ENCODE data around the gene PSMD13.

PSMD13 gene

GRCh38 chr11:294780-295179 lies 58.0 kb downstream of the PSMD13 start:
- H3K9me3 ChIP-seq (ENCODE audit: low read length) = no peaks in the 10 kb centered on the region
- H3F3A ChIP-seq (ENCODE audit: insufficient read depth, low read length) = no peaks in the 10 kb centered on the region
- no peak overlapping the region for H2AFZ ChIP-seq (ENCODE audit: low read length)
- peaks cover 15% of the 10 kb centered on the region for H3K36me3 ChIP-seq (ENCODE audit: insufficient read depth, low read length)
- H4K20me1 ChIP-seq (ENCODE audit: insufficient read depth, low read length) = no peaks in the 10 kb centered on the region
- H3K27ac ChIP-seq (ENCODE audit: low read depth, low read length, poor library complexity, severe bottlenecking) = no peak overlapping the region
- no peak for TF ChIP-seq CTCF (IDR thresholded peaks at IDR 0.05; ENCODE audit: low read length)
- no peak for TF ChIP-seq EZH2 (IDR thresholded peaks at IDR 0.05; ENCODE audit: borderline replicate concordance, low read length)
- H3K4me1 ChIP-seq (ENCODE audit: insufficient read depth, low read length, severe bottlenecking) = peaks cover 12% of the 10 kb centered on the region
- no peaks in the 10 kb centered on the region for H3K79me2 ChIP-seq (ENCODE audit: insufficient read depth, low read length)
- H3K9ac ChIP-seq (ENCODE audit: low read length) = no peak overlapping the region
- H3K27me3 ChIP-seq (ENCODE audit: insufficient read depth, low read length) = 0 out of 2 replicates have a peak, but pooled peaks cover 5% of the 10 kb centered on the region
- H3K4me2 ChIP-seq (ENCODE audit: low read length) = no peak overlapping the region
- H3K4me3 ChIP-seq (ENCODE audit: low read depth, low read length, poor library complexity, severe bottlenecking) = no peak overlapping the region
- no peaks in the 10 kb centered on the region for H3K9me2 ChIP-seq (ENCODE audit: low read depth, low read length)

- Histone ChIP-seq H3K36me3 (ENCODE audit: insufficient read depth, low read length) (peaks cover 15% of the 10 kb centered on the region), H2AFZ (ENCODE audit: low read length) (no peak overlapping the region)
Measured at GRCh38 chr11:295351-296170, 58.8 kb downstream of the PSMD13 start.

More at GRCh38 chr11:295351-296170, 58.8 kb downstream of the PSMD13 start:
- H3F3A ChIP-seq (ENCODE audit: insufficient read depth, low read length) = no peaks in the 10 kb centered on the region
- H3K79me2 ChIP-seq (ENCODE audit: insufficient read depth, low read length) = no peaks in the 10 kb centered on the region
- no peaks in the 10 kb centered on the region for H4K20me1 ChIP-seq (ENCODE audit: insufficient read depth, low read length)
- no peak overlapping the region for H3K4me3 ChIP-seq (ENCODE audit: low read depth, low read length, poor library complexity, severe bottlenecking)
- H3K27me3 ChIP-seq (ENCODE audit: insufficient read depth, low read length) = peaks cover 8% of the 10 kb centered on the region; the same call in 1 of the 2 replicates
- H3K27ac ChIP-seq (ENCODE audit: low read depth, low read length, poor library complexity, severe bottlenecking) = no peak overlapping the region
- TF ChIP-seq EZH2 (IDR thresholded peaks at IDR 0.05; ENCODE audit: borderline replicate concordance, low read length) = no peak
- TF ChIP-seq CTCF (IDR thresholded peaks at IDR 0.05; ENCODE audit: low read length) = no peak
- H3K4me2 ChIP-seq (ENCODE audit: low read length) = no peak overlapping the region
- H3K9me2 ChIP-seq (ENCODE audit: low read depth, low read length) = no peaks in the 10 kb centered on the region
- H3K9me3 ChIP-seq (ENCODE audit: low read length) = no peaks in the 10 kb centered on the region
- H3K4me1 ChIP-seq (ENCODE audit: insufficient read depth, low read length, severe bottlenecking) = peaks cover 5% of the 10 kb centered on the region
- no peak overlapping the region for H3K9ac ChIP-seq (ENCODE audit: low read length)

All from OCI-LY1 (cell line).